Skin of body (tissue), 2 donors: ENCODE results near the gene ZEB2. TPM values are rescaled to one million over a fixed set of nuclear protein-coding genes. Genes with fewer than 3 reads are reported as not detected.

Experiments
- DNase-seq: peaks from one replicate; lab custom pipeline; 2025; lab: John Stamatoyannopoulos, UW
- total RNA-seq: library from RNA; depleted of rRNA; stranded (reverse); fragments of >200 nt; gene quantifications from one replicate; pipeline ENCODE4 v1.2.3, GENCODE V29; 2014

The ZEB2 gene
- total RNA-seq, 1 donor from 2014 or later: 162 TPM

DNA sequence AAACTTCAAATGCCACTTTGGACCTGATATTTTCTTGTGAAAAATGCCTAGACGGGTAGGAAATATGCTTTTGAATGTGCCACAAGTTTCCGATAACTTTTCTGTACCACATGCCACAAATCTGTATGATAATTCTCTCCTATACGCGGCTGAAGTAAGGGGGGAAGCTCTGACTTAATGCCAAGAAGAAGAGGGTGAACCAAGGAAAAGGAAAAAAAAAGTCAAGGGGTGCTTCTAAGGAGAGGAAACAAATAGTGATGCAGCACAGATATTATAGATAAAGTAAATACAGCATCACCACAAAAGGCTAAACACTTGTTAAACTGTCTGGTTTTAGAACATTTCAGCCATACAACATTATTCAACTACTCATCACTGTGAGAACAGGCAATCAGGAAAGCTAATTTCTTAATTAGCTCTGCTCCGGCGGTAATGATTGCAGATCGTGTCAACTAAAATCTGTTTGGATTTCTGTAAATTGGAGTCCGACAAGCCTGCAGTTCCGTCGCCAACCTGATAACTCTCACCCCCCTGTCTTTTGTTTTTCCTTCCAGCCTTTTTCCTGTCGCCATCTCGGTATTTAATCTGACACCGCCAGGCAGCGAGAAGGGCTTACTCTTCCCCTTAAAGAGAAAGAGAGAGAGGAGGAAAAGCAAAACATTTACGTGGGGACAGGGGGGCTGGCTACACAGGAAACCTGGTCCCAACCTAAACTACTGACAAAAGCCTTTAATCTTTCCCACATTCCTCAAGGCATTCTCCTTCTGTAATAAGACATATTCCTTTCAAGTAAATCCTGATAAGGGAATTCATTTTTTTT lies 67.5 kb downstream of the ZEB2 start:
- DNase-seq: no peak

DNA sequence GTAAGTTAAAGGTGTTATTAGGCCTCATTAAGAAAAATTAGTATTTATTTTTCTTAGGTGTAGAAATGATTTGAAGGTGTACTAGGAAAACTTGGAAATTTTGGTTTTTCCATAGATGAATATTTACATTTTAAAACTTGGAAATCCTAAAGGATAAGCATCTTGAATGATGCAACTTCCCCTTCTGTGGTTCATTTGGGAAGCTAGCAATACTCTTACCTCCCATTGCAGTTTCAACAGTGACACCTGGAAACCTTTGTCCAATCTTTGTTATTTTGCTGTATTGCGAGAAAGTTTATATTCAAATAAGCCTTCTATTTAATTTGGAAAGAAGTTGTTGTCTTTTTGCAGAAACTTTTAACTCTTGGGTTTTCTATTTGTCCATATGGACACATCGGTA lies 68.5 kb downstream of the ZEB2 start:
- no peak for DNase-seq

DNA sequence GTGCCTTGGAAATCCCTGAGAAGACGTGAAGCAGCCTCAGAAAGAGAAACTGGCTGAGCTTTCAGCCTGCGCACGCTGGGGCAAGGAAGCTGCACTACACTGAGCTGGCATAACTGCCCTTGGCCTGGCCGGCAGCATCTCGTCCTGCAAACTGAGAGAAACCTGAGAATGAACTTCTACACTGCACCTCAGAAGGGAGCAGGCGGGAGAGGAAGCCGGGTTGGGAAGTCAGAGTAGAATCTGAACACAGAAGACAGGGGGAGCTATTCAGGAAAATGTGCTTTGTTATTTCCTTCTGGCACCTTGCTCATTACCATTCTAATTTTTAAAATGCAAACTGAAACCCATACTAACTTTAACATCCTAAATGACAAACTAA lies 70.9 kb downstream of the ZEB2 start:
- no peak for DNase-seq

DNA sequence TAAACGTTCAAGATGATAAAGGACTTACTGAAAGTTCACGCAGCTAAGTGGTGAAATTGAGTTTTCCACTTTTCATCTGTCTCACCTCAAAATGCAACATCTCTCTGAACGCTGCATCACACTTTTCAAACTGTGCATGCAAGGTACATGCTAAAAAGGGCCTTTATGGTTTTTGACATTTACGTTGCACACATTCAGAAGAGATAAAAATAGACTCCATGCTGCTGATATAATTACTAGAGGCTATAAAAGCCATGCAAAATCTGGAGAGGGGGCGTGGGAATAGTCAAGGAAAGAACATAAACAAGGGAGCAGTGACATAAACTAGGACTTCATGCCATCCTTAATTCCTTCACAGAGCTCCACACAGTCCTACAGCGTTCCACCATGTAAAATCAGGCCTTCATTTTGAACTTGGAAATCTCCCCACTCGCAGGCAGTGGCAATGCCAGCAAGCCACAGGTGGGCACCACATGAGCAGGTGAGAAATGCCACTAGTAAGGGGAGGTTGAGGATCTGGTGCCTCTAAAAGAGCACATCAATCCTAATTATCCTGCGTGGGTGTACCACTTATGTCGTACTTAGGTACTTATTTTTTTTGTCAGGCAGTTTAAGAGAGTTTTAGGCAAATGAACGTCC lies 71.4 kb downstream of the ZEB2 start:
- no peak for DNase-seq

DNA sequence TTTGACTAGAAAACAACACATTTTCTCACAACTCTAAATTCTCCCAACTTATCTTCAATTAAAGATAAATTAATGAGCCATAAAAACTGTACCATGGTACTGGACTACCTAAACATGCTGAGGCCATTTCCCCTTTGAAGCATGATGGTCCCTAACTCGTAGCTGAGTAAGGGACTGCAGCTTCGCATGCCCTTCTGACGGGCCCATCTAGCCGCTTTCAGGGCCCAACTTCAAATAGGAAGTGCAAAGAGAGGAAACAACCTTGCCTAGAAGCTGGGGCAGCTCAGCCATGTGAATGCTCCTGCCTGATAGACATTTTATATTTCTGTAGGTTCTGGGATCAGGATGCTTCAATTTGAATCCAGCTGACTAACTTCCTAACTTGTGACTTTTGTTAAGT lies 72.4 kb downstream of the ZEB2 start:
- DNase-seq: no peak

DNA sequence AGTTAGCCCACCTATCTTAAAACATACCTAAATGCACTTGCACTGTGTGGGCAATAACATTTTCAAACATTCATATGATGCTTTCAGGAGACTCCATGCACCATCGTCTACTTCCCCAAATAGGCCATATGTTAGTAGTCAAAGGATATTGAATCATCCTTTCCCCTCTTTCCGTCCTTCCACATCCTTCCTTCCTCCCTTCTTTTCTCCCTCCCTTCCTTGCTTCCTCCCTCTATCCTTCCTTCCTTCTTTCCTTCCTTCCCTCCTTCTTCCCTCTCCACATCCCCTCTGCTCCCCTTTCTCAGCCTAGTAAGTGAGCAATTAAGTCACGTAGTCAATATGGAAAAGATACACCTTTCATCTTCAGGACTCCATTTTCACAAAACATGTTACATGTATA lies 73.8 kb downstream of the ZEB2 start:
- no peak for DNase-seq

DNA sequence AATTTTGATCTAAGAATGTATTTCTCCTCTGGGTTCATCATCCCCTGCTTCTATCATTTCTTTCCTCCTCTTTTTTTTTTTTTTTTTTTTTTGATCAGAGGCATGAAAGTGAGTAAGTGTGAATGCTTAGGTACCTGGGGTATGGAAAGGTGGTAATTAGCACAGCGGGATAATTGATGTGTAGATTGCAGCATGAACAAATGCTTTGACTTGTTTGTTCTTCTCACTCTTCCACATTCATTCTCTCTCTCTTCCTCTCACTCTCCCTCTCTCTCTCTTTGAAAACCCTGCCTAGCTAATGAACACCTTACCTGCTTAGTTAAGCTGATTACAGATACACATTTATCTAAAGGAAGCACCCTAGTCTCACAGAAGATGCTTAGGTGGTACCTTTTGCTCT lies 74.7 kb downstream of the ZEB2 start:
- DNase-seq: no peak

DNA sequence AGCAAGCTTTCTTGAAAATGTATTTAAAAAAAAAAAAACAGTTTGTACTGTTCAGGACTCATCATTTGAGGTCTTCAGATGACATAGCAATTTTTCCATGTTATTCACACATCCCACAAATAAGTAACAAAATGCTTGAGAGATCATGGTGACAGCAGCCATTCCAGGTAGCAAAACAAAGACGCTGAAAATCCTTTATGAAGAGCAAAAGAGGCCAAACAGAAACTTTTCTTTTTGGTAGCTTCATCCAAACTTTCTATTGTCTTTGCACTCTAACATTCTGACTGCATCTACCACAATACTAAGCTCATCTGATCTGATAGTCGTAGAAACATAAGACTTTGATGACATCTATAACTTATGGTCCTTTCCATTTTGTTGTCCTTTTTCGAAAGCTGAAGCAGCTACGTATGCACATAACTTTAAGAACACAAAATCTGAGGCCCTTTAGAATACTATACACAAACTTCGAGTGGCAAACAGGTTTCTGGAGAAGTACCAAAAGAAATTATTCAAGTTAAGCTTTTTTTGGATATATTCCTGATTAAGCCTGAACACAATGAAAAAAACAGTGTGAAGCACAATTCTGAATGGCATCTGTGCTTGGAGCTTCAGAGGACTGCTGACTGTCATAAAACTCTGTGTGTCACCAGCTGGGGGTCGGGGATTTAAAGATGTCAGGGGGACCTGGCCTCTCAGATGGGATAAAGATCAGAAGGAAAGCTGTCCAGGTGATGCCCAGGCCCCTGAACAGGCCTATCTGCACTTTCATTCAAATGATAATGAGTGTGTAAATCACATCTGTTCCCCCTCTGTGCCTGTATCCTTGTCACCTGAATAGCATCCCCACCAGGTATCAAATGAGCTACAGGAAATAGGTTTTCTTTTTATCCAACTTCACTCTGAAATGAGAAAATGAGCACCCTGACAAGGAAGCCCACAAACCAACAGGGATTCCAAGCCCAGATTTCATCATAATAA lies 75.8 kb downstream of the ZEB2 start:
- no peak for DNase-seq

DNA sequence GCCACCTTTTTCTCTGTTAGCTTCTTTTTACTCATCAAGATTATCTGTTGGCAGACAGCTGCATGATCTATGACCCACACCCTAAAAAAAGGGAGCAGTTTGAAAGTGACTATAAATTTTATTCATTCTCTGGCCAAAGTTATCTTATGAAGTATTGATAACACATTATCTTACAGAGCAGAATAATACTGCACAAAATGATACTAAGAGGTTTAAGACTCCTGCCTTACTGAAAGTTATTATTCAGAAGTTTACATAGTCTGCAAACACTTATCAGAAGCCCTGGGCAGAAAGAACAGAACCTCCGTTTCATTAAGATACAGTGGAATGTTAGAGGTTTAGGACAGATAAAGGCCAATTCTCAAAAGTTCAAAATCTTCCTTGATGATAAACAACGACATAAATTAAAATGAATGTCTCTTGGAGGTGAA lies 78.2 kb downstream of the ZEB2 start:
- no peak for DNase-seq

DNA sequence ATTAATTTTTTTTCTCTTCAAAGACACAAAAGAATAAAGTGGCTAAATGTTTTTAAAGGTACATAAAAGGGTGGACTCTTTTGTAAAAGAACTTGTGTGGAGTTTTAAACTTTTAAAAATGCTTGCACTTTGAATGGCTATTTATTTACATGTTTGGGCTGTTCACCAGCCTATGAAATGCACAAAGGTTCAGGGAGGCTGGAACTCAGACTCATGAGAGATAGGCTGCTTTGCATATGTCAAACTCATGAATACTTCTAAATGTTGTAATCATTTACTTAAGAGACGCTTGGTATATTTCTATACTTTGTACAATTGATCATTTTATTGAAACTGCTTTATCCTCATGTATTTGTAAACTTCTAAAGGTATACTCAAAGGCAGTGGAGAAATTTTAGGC lies 79.9 kb downstream of the ZEB2 start:
- no peak for DNase-seq

DNA sequence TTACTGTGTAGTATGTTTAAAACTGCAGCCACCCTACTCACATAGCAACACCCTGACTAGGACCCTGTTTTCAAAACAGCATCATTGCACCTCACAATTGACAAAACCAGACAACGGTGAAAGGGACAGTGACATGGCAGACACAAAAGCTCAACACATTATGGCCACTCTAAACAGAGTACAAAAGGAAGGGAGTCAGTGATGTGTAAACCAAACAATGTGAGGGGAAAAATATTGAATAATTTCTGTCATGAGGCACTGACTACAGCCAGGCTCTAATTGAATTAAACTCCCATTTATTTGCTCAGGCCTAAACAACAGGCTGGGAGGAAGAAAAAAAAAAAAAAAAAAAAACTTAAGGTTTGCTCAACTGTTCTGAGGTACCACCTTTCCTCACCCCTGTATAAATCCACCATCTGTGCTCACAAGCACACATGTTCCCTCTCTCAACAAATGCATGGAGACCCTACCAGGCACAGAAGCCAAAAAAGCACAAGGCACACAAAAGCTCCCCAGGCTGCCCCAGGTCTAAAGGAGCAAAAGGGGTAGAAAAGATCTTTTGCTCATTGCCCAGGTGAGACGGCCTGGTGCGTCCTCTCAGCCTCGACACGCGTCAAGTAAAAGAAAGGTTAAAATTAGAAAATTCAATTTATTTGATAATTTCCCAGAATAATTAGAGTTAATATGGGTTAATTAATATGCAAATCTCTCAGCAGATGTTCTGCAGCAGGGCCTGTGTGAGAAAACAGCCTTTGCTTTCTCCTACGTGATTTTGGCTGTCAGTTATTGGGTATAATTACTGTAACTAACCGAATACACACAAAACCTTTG lies 80.9 kb downstream of the ZEB2 start:
- DNase-seq: no peak

DNA sequence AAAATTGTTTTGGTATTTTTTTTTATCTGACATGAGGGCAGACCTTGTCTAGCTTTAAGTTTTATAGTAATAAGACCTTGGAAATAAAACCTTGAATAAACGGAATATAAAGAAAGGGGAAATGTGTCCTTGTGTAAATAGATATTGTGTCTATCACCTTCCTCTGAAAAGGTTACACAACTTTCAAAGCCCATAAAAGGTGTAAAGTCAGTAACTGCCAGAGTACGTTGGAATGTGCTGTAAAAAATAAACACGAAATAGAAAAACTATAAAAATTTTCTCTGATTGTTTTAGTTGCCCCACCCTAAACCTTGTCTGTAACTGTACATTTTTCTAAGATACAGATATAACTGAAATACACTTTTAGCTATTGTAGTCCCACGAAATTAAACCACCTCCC lies 82.3 kb downstream of the ZEB2 start:
- no peak for DNase-seq

DNA sequence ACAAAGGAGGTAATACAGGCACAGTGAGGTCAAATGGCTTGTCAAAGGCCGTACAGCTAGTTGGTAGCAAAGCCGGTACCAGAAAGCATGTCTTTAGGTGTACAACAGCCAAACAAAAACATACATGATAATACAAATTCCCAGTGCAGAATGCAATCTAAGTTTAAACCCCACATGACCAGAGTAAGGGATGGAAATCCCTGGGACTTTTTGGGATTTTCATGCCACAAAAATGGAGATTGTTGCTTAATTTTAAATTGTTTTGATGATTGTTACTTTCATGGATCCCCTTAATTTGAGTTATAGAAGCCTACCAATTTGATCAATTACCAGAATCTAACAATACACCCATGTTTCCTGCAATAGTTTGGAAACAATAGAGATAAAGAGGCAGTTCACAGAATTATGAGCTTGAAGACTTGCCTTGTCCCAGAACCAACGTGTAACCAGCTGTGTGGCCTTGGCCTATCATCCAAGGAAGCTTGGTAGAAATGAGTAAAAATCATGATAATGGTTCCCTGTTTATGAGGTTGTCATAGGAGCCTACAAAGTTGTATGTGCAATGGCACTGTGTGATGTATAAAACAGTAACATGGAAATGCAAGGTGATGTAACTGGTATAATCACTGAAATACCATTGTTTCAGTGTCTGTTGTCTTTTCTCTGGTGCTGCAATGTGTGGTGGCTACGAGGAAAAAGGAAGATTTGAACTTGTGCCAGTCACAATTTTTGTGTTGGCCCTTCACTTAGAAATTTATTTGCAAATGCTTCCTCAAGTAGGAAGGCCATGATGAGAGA lies 85.3 kb downstream of the ZEB2 start:
- no peak for DNase-seq

DNA sequence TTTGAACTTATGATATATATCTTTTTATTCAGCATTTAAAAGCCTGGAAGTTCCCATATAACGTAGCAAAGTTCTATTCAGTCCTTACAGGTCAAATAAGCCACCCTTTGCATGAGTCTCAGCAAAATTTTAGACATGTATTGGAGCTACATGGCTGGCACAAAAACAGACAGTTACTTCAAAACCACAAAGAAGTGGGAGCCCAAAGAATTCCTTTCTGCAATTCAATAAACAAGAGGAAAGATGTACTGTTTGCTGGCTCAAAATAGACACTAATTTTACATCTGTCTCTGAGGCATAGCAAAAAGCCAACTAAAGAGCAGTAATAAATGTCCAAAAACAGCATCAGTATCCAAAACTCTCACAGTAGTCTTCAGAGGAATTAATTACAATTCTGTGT lies 87.0 kb downstream of the ZEB2 start:
- DNase-seq: no peak

DNA sequence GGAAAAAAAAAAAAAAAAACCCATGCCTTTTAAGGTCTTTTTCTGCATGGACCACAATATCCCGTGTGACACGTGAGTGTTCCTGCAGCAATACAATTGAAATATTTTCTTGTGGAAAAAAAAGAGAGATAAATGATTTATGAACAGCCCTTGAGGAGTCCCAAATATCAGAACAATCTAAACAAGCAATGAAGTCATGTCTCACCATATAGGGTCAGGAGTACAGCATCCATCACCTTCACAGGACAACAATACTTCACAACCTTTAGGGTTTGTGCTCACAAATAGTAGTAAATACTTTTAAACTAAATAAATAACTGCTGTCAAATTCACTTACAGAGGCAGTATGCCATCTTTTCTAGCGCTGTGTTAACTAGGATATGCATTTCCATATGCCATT lies 87.9 kb downstream of the ZEB2 start:
- no peak for DNase-seq

DNA sequence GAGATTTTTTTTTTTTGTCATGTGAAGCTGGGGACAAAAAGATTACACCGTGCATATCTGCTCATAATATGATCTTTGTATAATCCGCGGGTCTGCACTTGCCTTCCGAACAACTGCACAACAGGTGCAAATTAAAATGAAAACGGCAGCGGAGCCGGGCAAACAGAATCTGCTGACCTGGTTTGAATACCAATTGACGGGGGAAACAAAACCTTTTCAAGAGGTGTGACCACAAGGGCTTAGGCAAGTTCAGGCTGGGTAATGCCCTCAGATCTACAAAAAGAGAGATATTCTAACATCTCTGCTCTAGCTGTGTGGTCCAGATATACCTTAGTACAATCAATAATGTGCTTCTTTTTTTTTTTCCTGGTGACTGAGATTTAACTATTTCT lies 88.5 kb downstream of the ZEB2 start:
- DNase-seq: no peak

DNA sequence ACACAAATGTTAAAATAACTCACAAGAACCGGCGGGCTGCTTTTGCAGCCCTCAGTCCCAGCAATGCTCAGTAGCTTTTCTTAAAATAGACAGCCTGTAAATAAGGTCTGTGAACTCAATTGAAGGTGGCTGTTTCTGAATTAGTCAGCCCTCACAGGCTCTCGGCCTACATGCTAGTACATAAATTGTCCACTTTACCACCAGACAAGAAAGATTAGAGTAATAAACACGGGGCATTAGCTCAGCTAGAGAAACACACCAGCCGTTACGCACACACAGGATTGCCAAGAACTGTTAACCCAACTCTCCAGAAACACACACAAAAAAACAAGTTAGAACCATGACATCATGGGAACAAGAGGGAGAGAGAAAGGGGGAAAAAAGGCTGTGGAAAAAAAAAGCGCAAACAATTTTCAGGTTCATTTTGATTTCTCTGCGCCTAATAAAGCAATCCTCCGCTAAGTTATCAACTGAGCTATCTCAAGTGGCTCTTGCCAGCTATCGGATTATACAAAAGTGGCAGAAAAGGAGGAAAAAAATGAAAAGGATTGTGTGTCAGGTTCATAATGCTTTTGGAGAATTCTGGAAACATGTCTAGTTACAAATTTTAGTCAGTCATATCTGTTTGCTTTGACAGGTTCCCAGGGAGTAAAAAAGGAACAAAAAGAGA lies 89.1 kb downstream of the ZEB2 start:
- peak; percentile 45 for DNase-seq

DNA sequence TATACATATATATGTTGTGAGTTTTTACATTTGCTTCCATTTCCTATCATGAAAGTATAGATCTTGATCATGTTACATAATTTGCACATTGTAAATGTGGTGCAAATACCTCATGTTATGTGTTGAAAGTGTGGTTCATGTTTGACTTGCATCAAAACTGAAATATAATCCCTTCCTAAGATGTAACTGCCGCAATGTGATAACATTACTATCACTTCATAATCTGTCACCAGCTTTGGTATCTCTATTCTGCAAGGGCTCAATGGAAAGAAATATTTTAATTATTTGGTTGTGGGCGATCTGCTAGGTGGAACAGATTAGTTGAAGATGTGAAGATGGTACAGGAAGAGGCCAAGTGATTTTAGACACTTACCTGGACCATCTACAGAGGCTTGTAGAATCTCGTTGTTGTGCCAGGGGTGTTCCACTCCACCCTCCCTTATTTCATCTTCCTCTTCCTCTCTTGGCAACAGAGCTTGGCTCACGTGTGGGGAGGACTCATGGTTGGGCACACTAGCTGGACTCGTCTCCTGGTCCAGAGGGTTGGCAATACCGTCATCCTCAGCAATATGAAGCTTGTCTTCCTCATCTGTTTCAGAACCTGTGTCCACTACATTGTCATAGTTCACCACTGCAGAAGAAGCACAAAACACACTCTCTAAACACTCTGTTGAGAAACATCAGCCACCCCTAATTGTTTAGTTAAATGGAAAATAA lies 90.4 kb downstream of the ZEB2 start:
- no peak for DNase-seq

DNA sequence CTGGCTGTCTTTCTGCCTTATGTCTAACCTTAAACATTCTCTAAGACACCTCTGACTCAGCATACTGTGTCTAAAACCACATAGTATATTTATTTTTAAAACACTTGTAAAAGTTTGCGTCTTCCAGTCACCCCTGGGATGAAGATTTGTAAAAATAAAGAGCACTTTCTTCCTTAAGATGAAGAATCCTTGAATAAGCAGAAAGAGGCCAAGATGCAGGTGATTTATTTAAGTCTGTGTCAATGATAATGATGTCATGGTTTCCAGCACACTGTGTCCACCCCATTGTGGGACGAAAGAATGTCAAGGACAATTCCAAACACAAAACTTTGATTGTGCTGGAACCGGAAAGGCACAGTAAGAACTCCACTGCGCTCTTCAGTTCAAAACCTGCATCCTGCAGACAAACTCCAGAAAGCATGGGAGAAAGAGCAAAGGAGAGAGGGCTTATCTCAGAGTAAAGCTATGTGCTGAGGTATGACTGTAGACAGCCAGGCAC lies 92.9 kb downstream of the ZEB2 start:
- no peak for DNase-seq
